WTC11 (cell line): ENCODE results near the gene RGS11. TPM values are rescaled to one million over a fixed set of nuclear protein-coding genes. Genes with fewer than 3 reads are reported as not detected.

Experiments used
- ATAC-seq: fragments of 200-7000 bp; cut with Tn5 transposase; 2 replicates; pipeline ENCODE4 v1.10.0; 2021; ENCODE audit warnings: mild to moderate bottlenecking, moderate library complexity
- CTCF ChIA-PET: fragments of 300-600 bp; sonication (Branson Sonifier 250); formaldehyde crosslinking; loops from one replicate; lab custom pipeline; 2021; ENCODE audit warnings: antibody characterized with exemption; lab: Charles Lee
- POLR2A ChIA-PET: fragments of 350-600 bp; sonication (Branson Sonifier 250); formaldehyde crosslinking; loops from one replicate; lab custom pipeline; 2021; ENCODE audit warnings: antibody characterized with exemption; lab: Charles Lee
- DNase-seq: peaks from one replicate; pipeline ENCODE4 v3.0.0; 2021; ENCODE audit warnings: low spot score
- H3K27ac Mint-ChIP-seq: 2 replicates; pipeline ENCODE4 v1.8.0; 2021; ENCODE audit warnings: mixed read lengths
- H3K27me3 Mint-ChIP-seq: 2 replicates; pipeline ENCODE4 v1.8.0; 2021; ENCODE audit warnings: low read depth, mild to moderate bottlenecking, moderate library complexity, mixed read lengths
- H3K36me3 Mint-ChIP-seq: 2 replicates; pipeline ENCODE4 v1.8.0; 2021; ENCODE audit warnings: mixed read lengths
- H3K4me1 Mint-ChIP-seq: 2 replicates; pipeline ENCODE4 v1.8.0; 2022; ENCODE audit warnings: mixed read lengths
- H3K4me3 Mint-ChIP-seq: 2 replicates; pipeline ENCODE4 v1.8.0; 2021; ENCODE audit warnings: mild to moderate bottlenecking, moderate library complexity, mixed read lengths
- H3K9me3 Mint-ChIP-seq: 2 replicates; pipeline ENCODE4 v1.8.0; 2021; ENCODE audit warnings: mixed read lengths
- CREB1 ChIP-seq: sonication (generic); formaldehyde crosslinking; IDR thresholded peaks from 2 replicates; pipeline ENCODE4 v1.8.0; 2023; ENCODE audit warnings: mild to moderate bottlenecking, missing genetic modification reagents
- CREM ChIP-seq: sonication (generic); formaldehyde crosslinking; IDR thresholded peaks from 2 replicates; pipeline ENCODE4 v1.8.1; 2022; ENCODE audit warnings: mild to moderate bottlenecking, missing genetic modification reagents, moderate library complexity
- ELF4 ChIP-seq: sonication (generic); formaldehyde crosslinking; IDR thresholded peaks from 2 replicates; pipeline ENCODE4 v1.8.1; 2022; ENCODE audit warnings: low read depth, mild to moderate bottlenecking, moderate library complexity, missing genetic modification reagents
- ETV6 ChIP-seq: sonication (generic); formaldehyde crosslinking; IDR thresholded peaks from 2 replicates; pipeline ENCODE4 v1.8.1; 2022; ENCODE audit warnings: mild to moderate bottlenecking, missing genetic modification reagents
- MXD4 ChIP-seq: fragments of 250-450 bp; sonication (Bioruptor Pico); IDR thresholded peaks from 2 replicates; pipeline ENCODE4 v1.8.0; 2021; ENCODE audit warnings: mild to moderate bottlenecking, moderate library complexity, borderline replicate concordance
- NR1H2 ChIP-seq: sonication (generic); formaldehyde crosslinking; IDR thresholded peaks from 2 replicates; pipeline ENCODE4 v1.9.0; 2021; ENCODE audit warnings: mild to moderate bottlenecking, moderate library complexity, missing genetic modification reagents
- RELA ChIP-seq: sonication (generic); formaldehyde crosslinking; IDR thresholded peaks from 2 replicates; pipeline ENCODE4 v1.8.1; 2022; ENCODE audit warnings: missing genetic modification reagents, mild to moderate bottlenecking, borderline replicate concordance
- SOX15 ChIP-seq: fragments of 250-450 bp; sonication (Bioruptor Pico); IDR thresholded peaks from 2 replicates; pipeline ENCODE4 v1.9.0; 2021; ENCODE audit warnings: mild to moderate bottlenecking
- TEAD1 ChIP-seq: sonication (generic); formaldehyde crosslinking; IDR thresholded peaks from 2 replicates; pipeline ENCODE4 v1.8.0; 2022; ENCODE audit warnings: mild to moderate bottlenecking, missing genetic modification reagents
- ZBTB21 ChIP-seq: sonication (generic); formaldehyde crosslinking; IDR thresholded peaks from 2 replicates; pipeline ENCODE4 v1.8.1; 2023; ENCODE audit warnings: mild to moderate bottlenecking, missing genetic modification reagents, borderline replicate concordance
- ZNF396 ChIP-seq: fragments of 250-450 bp; sonication (Bioruptor Pico); IDR thresholded peaks from 2 replicates; pipeline ENCODE4 v1.8.0; 2021; ENCODE audit warnings: mild to moderate bottlenecking, moderate library complexity, borderline replicate concordance
- ZNF671 ChIP-seq: fragments of 250-450 bp; sonication (Bioruptor Pico); IDR thresholded peaks from 2 replicates; pipeline ENCODE4 v1.8.0; 2021; ENCODE audit warnings: mild to moderate bottlenecking
- total RNA-seq: library from RNA; stranded (reverse); gene quantifications from 3 replicates; pipeline ENCODE4 v1.2.3, GENCODE V29; 2021
- TF ChIP-seq, protein P1 (sequence below): fragments of 200-600 bp; IDR thresholded peaks from 2 replicates; pipeline ENCODE4 v1.8.0; 2022; ENCODE audit warnings: antibody characterized with exemption
- TF ChIP-seq, protein P2 (sequence below): fragments of 250-450 bp; sonication (Bioruptor Pico); IDR thresholded peaks from 2 replicates; pipeline ENCODE4 v1.9.0; 2021; ENCODE audit warnings: moderate library complexity, mild to moderate bottlenecking, inconsistent platforms, borderline replicate concordance
- TF ChIP-seq, protein P3 (sequence below): sonication (generic); formaldehyde crosslinking; IDR thresholded peaks from 2 replicates; pipeline ENCODE4 v1.8.0; 2022; ENCODE audit warnings: mild to moderate bottlenecking, missing genetic modification reagents
- TF ChIP-seq, protein P4 (sequence below): fragments of 250-450 bp; sonication (Bioruptor Pico); IDR thresholded peaks from 2 replicates; pipeline ENCODE4 v2.1.2; 2022; ENCODE audit warnings: mild to moderate bottlenecking, moderate library complexity
- TF ChIP-seq, protein P5 (sequence below): sonication (generic); formaldehyde crosslinking; IDR thresholded peaks from 2 replicates; pipeline ENCODE4 v1.8.1; 2023; ENCODE audit warnings: mild to moderate bottlenecking, missing genetic modification reagents, moderate library complexity
- TF ChIP-seq, protein P6 (sequence below): sonication (generic); formaldehyde crosslinking; conservative IDR thresholded peaks from 2 replicates; pipeline ENCODE4 v1.8.1; 2022; ENCODE audit warnings: mild to moderate bottlenecking, missing genetic modification reagents
- TF ChIP-seq, protein P7 (sequence below): sonication (generic); formaldehyde crosslinking; IDR thresholded peaks from 2 replicates; pipeline ENCODE4 v1.8.1; 2022; ENCODE audit warnings: low read depth, missing genetic modification reagents, borderline replicate concordance
- TF ChIP-seq, protein P8 (sequence below): sonication (generic); formaldehyde crosslinking; IDR thresholded peaks from 2 replicates; pipeline ENCODE4 v1.8.1; 2022; ENCODE audit warnings: missing genetic modification reagents, borderline replicate concordance

Gene RGS11
- total RNA-seq, 1 experiment from 2014 or later, result 1.8 TPM

DNA sequence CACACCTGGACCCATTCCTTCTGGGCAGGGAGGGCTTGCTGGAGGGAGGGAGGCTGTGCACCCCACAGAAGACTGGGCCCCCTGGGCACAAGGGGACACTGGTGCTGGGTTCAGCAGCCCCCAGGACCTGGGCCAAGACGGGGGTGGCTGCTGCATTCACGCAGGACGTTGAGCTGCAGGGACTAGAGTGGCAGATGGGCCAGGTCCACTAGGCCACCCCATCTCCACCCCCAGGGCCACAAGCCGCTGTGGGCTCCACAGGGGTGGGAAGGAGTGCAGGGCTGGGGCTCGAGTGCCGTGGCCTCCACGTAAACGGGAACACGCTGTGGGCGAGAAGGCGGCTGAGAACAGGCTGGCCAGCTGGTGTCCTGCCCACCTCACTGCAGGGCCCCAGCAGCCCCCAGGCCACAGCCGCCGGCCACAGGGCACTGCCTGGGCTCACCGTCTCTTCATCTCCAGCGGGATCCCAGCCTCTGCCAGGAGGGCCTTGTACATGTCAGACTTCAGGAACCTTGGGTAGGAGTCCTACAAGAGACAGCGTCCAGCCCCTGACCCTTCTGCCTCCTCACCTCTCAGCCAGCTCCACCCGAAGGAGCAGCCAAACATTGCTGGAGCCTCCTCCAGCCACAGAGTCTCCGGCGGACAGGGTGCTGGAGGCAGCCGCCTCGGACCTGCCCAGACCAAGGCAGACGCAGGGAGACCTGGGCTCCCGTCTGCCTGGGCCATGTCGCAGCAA is 6.5 kb downstream of the RGS11 start:
- CTCF ChIA-PET, result interaction anchor here (0.6 to 1.5 kb wide), 3 partner anchors 84 to 162 kb away, joined by 3 to 7 read pairs (median 3); no protein-coding TSS in a partner anchor
- no peak for DNase-seq
- ATAC-seq, result no peak
- no peaks in the 10 kb centered on the region for H3K9me3 Mint-ChIP-seq
- TF ChIP-seq ELF4 (CRISPR knock-in tag) (no peak), ZBTB21 (CRISPR knock-in tag) (no peak)
- TF ChIP-seq, protein P1, sequence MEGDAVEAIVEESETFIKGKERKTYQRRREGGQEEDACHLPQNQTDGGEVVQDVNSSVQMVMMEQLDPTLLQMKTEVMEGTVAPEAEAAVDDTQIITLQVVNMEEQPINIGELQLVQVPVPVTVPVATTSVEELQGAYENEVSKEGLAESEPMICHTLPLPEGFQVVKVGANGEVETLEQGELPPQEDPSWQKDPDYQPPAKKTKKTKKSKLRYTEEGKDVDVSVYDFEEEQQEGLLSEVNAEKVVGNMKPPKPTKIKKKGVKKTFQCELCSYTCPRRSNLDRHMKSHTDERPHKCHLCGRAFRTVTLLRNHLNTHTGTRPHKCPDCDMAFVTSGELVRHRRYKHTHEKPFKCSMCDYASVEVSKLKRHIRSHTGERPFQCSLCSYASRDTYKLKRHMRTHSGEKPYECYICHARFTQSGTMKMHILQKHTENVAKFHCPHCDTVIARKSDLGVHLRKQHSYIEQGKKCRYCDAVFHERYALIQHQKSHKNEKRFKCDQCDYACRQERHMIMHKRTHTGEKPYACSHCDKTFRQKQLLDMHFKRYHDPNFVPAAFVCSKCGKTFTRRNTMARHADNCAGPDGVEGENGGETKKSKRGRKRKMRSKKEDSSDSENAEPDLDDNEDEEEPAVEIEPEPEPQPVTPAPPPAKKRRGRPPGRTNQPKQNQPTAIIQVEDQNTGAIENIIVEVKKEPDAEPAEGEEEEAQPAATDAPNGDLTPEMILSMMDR, result no peak
- peaks cover 6% of the 10 kb centered on the region for H3K27me3 Mint-ChIP-seq
- no peaks in the 10 kb centered on the region for H3K4me1 Mint-ChIP-seq
- no peak overlapping the region for H3K27ac Mint-ChIP-seq
- no peak overlapping the region for H3K4me3 Mint-ChIP-seq
- POLR2A ChIA-PET, result no interaction called here
- H3K36me3 Mint-ChIP-seq, result no peaks in the 10 kb centered on the region

DNA sequence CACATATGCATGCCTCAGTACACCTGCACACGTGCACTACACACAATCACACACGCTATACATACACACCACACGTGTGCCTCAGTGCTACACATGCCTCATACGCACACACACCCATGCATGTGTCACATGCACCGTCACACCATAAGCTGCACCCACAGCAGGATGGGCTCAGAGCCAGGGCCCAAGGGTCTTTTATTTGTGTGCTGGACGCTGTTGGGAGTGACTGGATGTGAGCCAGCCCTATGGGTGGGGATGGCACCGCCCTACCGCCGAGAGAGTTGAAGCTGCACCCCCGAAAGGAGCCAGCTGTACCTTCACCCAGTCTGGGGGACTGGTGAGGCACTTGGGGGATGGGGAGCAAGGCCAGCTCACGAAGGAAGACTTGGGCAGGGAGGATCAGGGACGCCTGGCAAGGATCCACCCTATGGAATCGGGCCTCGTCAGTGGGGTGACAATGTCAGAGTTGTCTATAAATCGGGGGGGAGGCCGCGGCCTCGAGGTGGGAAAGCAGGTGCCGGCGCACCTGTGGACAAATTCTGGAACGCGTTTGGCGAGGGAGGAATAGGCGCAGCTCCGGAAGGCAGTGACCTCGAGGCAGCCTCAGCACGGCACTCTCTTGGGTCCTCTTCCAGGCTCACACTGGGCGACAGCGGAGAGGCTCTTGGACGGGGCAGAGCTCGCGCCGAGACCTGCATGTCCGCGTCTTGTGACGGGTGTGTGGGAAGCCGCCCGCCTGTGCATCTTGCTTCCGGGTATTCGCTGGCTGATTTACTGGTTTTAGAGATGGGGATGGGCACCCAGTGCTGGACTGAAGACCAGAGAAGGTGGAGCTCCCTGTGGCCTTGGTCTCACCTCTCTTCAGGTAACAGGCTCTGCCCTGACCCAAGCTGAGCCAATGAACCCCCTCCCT is 7.3 kb downstream of the RGS11 start:
- Mint-ChIP-seq H3K9me3 (no peaks in the 10 kb centered on the region), H3K27ac (peak overlapping the region; percentile 72; the same call in 1 of the 2 replicates), H3K27me3 (peaks cover 3% of the 10 kb centered on the region; the same call in 1 of the 2 replicates), H3K4me1 (no peaks in the 10 kb centered on the region), H3K36me3 (no peaks in the 10 kb centered on the region), H3K4me3 (no peak overlapping the region)
- ATAC-seq (no peak), DNase-seq (no peak)
- ChIA-PET POLR2A (interaction anchor here (0.6 kb wide), 1 partner anchor 48 kb away, joined by 5 read pairs; no protein-coding TSS in a partner anchor), CTCF (interaction anchor here (0.6 to 1.5 kb wide), 4 partner anchors 85 to 162 kb away, joined by 3 to 7 read pairs (median 4); no protein-coding TSS in a partner anchor)
- no peak for TF ChIP-seq ETV6 (CRISPR knock-in tag)
- TF ChIP-seq ZNF671 (CRISPR knock-in tag), result no peak
- TF ChIP-seq CREB1 (CRISPR knock-in tag), result no peak
- TF ChIP-seq, protein P2, sequence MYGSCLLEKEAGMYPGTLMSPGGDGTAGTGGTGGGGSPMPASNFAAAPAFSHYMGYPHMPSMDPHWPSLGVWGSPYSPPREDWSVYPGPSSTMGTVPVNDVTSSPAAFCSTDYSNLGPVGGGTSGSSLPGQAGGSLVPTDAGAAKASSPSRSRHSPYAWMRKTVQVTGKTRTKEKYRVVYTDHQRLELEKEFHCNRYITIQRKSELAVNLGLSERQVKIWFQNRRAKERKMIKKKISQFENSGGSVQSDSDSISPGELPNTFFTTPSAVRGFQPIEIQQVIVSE (CRISPR knock-in tag), result no peak
- no peak for TF ChIP-seq SOX15 (CRISPR knock-in tag)
- no peak for TF ChIP-seq TEAD1
- no peak for TF ChIP-seq NR1H2 (CRISPR knock-in tag)
- TF ChIP-seq MXD4 (CRISPR knock-in tag), result no peak
- TF ChIP-seq CREM (CRISPR knock-in tag), result no peak
- TF ChIP-seq, protein P3, sequence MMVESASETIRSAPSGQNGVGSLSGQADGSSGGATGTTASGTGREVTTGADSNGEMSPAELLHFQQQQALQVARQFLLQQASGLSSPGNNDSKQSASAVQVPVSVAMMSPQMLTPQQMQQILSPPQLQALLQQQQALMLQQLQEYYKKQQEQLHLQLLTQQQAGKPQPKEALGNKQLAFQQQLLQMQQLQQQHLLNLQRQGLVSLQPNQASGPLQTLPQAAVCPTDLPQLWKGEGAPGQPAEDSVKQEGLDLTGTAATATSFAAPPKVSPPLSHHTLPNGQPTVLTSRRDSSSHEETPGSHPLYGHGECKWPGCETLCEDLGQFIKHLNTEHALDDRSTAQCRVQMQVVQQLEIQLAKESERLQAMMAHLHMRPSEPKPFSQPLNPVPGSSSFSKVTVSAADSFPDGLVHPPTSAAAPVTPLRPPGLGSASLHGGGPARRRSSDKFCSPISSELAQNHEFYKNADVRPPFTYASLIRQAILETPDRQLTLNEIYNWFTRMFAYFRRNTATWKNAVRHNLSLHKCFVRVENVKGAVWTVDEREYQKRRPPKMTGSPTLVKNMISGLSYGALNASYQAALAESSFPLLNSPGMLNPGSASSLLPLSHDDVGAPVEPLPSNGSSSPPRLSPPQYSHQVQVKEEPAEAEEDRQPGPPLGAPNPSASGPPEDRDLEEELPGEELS (CRISPR knock-in tag), result no peak
- TF ChIP-seq, protein P4, sequence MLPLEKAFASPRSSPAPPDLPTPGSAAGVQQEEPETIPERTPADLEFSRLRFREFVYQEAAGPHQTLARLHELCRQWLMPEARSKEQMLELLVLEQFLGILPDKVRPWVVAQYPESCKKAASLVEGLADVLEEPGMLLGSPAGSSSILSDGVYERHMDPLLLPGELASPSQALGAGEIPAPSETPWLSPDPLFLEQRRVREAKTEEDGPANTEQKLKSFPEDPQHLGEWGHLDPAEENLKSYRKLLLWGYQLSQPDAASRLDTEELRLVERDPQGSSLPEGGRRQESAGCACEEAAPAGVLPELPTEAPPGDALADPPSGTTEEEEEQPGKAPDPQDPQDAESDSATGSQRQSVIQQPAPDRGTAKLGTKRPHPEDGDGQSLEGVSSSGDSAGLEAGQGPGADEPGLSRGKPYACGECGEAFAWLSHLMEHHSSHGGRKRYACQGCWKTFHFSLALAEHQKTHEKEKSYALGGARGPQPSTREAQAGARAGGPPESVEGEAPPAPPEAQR (CRISPR knock-in tag), result no peak
- TF ChIP-seq, protein P5, sequence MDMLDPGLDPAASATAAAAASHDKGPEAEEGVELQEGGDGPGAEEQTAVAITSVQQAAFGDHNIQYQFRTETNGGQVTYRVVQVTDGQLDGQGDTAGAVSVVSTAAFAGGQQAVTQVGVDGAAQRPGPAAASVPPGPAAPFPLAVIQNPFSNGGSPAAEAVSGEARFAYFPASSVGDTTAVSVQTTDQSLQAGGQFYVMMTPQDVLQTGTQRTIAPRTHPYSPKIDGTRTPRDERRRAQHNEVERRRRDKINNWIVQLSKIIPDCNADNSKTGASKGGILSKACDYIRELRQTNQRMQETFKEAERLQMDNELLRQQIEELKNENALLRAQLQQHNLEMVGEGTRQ (CRISPR knock-in tag), result no peak
- TF ChIP-seq, protein P6, sequence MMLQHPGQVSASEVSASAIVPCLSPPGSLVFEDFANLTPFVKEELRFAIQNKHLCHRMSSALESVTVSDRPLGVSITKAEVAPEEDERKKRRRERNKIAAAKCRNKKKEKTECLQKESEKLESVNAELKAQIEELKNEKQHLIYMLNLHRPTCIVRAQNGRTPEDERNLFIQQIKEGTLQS (CRISPR knock-in tag), result no peak
- TF ChIP-seq RELA (CRISPR knock-in tag), result no peak
- TF ChIP-seq, protein P7, sequence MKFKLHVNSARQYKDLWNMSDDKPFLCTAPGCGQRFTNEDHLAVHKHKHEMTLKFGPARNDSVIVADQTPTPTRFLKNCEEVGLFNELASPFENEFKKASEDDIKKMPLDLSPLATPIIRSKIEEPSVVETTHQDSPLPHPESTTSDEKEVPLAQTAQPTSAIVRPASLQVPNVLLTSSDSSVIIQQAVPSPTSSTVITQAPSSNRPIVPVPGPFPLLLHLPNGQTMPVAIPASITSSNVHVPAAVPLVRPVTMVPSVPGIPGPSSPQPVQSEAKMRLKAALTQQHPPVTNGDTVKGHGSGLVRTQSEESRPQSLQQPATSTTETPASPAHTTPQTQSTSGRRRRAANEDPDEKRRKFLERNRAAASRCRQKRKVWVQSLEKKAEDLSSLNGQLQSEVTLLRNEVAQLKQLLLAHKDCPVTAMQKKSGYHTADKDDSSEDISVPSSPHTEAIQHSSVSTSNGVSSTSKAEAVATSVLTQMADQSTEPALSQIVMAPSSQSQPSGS (CRISPR knock-in tag), result no peak
- TF ChIP-seq, protein P8, sequence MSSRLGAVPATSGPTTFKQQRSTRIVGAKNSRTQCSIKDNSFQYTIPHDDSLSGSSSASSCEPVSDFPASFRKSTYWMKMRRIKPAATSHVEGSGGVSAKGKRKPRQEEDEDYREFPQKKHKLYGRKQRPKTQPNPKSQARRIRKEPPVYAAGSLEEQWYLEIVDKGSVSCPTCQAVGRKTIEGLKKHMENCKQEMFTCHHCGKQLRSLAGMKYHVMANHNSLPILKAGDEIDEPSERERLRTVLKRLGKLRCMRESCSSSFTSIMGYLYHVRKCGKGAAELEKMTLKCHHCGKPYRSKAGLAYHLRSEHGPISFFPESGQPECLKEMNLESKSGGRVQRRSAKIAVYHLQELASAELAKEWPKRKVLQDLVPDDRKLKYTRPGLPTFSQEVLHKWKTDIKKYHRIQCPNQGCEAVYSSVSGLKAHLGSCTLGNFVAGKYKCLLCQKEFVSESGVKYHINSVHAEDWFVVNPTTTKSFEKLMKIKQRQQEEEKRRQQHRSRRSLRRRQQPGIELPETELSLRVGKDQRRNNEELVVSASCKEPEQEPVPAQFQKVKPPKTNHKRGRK (CRISPR knock-in tag), result no peak
- TF ChIP-seq ZNF396 (CRISPR knock-in tag), result no peak
